GM12872 (cell line): Measurements from ENCODE around the gene KLHDC9.

ENCODE experiments used
- CTCF ChIP-seq: IDR thresholded peaks from 3 replicates; pipeline ENCODE4 v1.5.1; 2011; ENCODE audit warnings: low read depth, mild to moderate bottlenecking, low read length, moderate library complexity; ENCODE audit not compliant: insufficient read depth

The KLHDC9 gene

DNA sequence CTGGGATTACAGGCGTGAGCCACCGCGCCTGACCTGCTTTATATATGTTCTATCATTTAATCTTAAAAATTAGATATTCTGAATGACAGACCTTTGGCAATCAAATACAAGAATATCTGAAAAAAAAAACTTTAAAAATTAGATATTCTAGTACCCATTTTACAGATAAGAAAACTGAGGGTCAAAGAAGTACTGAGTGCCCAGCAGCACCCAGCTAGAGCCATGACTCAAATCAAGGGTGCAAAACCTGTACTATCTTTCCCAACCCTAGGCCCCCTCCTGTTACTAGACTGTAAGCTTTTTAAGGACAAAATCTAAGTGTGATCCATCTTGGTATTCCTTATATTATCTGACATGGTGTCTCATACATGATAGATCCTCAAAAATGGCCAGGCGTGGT lies 36.7 kb upstream of the KLHDC9 start:
- no peak for TF ChIP-seq CTCF

DNA sequence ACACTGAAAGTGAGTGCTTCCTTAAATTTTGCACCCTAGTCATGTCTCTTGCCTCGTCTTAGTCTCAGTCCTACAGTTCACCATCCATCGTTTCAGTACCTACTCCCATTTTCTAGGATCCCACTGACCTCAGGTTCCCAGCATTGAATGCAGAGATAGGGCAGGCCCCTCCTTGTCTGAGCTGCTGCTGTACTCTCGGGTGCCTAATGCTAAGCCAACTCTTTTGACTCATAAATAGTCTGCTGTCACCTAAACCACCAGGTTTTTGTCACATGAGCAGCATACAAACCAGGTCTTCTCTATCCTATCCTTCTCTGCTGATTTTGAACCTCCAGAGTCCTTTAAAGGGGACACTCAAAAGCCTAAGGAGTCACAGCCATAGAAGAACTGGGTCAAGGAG lies 31.5 kb upstream of the KLHDC9 start:
- no peak for TF ChIP-seq CTCF

- no peak for TF ChIP-seq CTCF
Observed at GRCh38 chr1:161068306-161069234, 29.6 kb upstream of the KLHDC9 start.

- TF ChIP-seq CTCF = no peak
Observed at GRCh38 chr1:161069241-161069640, 28.9 kb upstream of the KLHDC9 start.

DNA sequence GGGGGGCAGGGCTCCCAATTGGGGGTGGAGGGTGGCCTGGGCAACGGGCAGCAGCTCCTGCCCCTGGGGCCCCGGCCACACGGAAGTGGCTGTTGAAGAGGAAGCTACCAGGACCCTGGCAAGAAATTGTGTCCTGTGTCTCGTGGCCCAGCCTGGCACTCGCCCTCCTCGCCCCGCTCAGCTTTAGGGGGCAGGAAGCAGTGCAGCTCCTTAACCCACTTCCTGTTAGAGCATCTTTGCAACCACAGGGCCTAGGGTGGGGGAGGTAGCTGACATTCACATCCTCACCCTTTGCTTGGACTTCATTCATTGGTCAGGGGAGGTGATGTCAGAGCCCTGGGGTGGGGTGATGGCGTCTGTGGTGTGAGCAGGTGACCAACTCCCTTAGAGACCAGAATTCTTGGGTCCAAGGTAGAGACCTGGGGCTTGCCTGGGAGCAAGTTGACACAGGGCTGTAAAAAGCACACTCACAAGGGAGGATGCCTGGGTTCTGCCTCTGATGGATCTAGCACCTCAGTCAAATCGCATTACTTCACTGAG lies 28.4 kb upstream of the KLHDC9 start, which contains the start of gene ARHGAP30:
TSS of gene ARHGAP30 (minus strand) at position 161 of the 540 bp plus-strand sequence. CDS start 267 bp downstream, outside the sequence.
- no peak for TF ChIP-seq CTCF

DNA sequence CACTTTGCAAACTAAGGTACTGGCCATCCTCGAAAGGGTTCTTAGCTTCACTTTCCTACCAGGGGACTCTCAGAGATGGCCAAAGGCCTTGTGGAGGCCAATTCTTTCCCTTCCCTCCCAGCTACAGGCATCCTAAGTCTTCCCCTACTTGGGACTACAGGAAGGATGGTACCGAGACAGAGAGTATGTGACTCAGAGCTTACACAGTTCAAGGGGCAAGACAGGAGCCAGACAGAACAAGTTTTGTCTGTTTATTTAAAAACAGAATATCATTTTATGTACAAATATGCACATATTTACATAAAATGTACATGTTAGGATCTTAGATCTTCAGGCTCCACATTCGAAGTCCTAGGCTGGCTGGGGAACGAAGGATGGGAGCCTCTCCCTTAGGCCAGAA lies 27.4 kb upstream of the KLHDC9 start:
- no peak for TF ChIP-seq CTCF

GRCh38 chr1:161071886-161072371 lies 26.2 kb upstream of the KLHDC9 start:
- peak; percentile 80 for TF ChIP-seq CTCF
